ENCODE measurements around the gene C3orf18.

- TF ChIP-seq TARDBP (IDR thresholded peaks at IDR 0.05), result no peak
- no peak for TF ChIP-seq SP1 (IDR thresholded peaks at IDR 0.05)
- TF ChIP-seq SUZ12 (IDR thresholded peaks at IDR 0.05), result no peak
- no peak for TF ChIP-seq LEF1 (IDR thresholded peaks at IDR 0.05; ENCODE audit: borderline replicate concordance)
- TF ChIP-seq ARNT (IDR thresholded peaks at IDR 0.05), result no peak
- no peak for TF ChIP-seq HDGF (IDR thresholded peaks at IDR 0.05; ENCODE audit: borderline replicate concordance)
- no peak for TF ChIP-seq FOXK2 (IDR thresholded peaks at IDR 0.05)
- TF ChIP-seq ZNF384 (IDR thresholded peaks at IDR 0.05), result no peak
- TF ChIP-seq L3MBTL2 (conservative IDR thresholded peaks at IDR 0.05), result no peak
- no peak for TF ChIP-seq PKNOX1 (IDR thresholded peaks at IDR 0.05)
- no peak for TF ChIP-seq BHLHE40 (IDR thresholded peaks at IDR 0.05; ENCODE audit: borderline replicate concordance)
- TF ChIP-seq FOXM1 (IDR thresholded peaks at IDR 0.05; ENCODE audit: borderline replicate concordance), result no peak
- TF ChIP-seq FOXA1 (IDR thresholded peaks at IDR 0.05), result no peak
- TF ChIP-seq NFRKB (IDR thresholded peaks at IDR 0.05), result no peak
Measured at GRCh38 chr3:50551054-50551659, 16.4 kb downstream of the C3orf18 start.
